ENCODE measurements around the gene COLQ. TPM values are rescaled to one million over a fixed set of nuclear protein-coding genes. Genes with fewer than 3 reads are reported as not detected.

COLQ gene
- total and polyA plus RNA-seq, 2 experiments from 2014 or later = 0.32 to 0.93 TPM

- Histone ChIP-seq H3K27me3 (replicated peaks; ENCODE audit: insufficient read depth) (no peaks in the 10 kb centered on the region), H3K27ac (peak overlapping the region; percentile 88), H3F3A (ENCODE audit: insufficient read depth) (peaks cover 30% of the 10 kb centered on the region), H3K9me2 (ENCODE audit: insufficient read depth) (no peaks in the 10 kb centered on the region), H3K4me3 (no peak overlapping the region), H4K20me1 (ENCODE audit: insufficient read depth) (no peaks in the 10 kb centered on the region), H3K9me3 (ENCODE audit: low read depth) (no peaks in the 10 kb centered on the region), H3K9ac (peak overlapping the region; percentile 29), H3K36me3 (ENCODE audit: low read depth) (peaks cover 52% of the 10 kb centered on the region), H3K79me2 (ENCODE audit: insufficient read depth) (peaks cover 15% of the 10 kb centered on the region), H3K4me1 (ENCODE audit: insufficient read depth) (peaks cover 23% of the 10 kb centered on the region), H2AFZ (no peak overlapping the region), H3K4me2 (ENCODE audit: unreplicated experiment) (peak overlapping the region; percentile 60)
- in situ Hi-C loops (cut with MboI) = no loop called here
- peak; percentile 91 for DNase-seq
- TF ChIP-seq EZH2 (IDR thresholded peaks at IDR 0.05; ENCODE audit: insufficient read depth, poor library complexity, severe bottlenecking) = no peak
- TF ChIP-seq EZH2phosphoT487 (IDR thresholded peaks at IDR 0.05; ENCODE audit: insufficient read depth, low read depth) = no peak
- 28 to 35% methylated on average over 4 of the region's 4 CpGs for WGBS, 2 experiments (ENCODE audit: low coverage in 1 of 2, low lambda C conversion rate in 2 of 2, missing lambda C conversion rate in 2 of 2)
These were observed 82.5 kb downstream of the COLQ start for GRCh38 chr3:15438983-15439382.

DNA sequence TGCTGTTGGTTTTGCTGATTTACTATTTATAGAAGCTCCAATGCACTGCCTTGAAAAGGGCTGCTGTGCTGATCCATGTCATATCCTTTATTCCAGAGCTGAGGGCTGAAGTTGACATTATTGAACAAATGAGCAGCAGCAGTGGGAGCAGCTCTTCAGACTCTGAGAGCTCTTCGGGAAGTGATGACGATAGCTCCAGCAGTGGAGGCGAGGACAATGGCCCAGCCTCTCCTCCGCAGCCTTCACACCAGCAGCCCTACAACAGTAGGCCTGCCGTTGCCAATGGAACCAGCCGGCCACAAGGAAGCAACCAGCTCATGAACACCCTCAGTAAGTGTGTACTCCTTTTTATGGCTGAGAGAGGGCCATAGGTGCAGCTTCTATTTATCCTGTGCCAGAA is 85.3 kb downstream of the COLQ start:
- Histone ChIP-seq H3F3A (ENCODE audit: insufficient read depth) (peaks cover 30% of the 10 kb centered on the region), H3K36me3 (ENCODE audit: low read depth) (peaks cover 55% of the 10 kb centered on the region), H3K9me3 (ENCODE audit: low read depth) (no peaks in the 10 kb centered on the region), H3K9ac (no peak overlapping the region), H3K4me2 (ENCODE audit: unreplicated experiment) (no peak overlapping the region), H3K27ac (no peak overlapping the region), H4K20me1 (ENCODE audit: insufficient read depth) (no peaks in the 10 kb centered on the region), H3K4me3 (no peak overlapping the region), H3K79me2 (ENCODE audit: insufficient read depth) (peaks cover 34% of the 10 kb centered on the region), H3K4me1 (ENCODE audit: insufficient read depth) (peaks cover 23% of the 10 kb centered on the region), H3K27me3 (replicated peaks; ENCODE audit: insufficient read depth) (no peaks in the 10 kb centered on the region), H2AFZ (no peak overlapping the region), H3K9me2 (ENCODE audit: insufficient read depth) (no peaks in the 10 kb centered on the region)
- TF ChIP-seq EZH2 (IDR thresholded peaks at IDR 0.05; ENCODE audit: insufficient read depth, poor library complexity, severe bottlenecking) = no peak
- no peak for TF ChIP-seq EZH2phosphoT487 (IDR thresholded peaks at IDR 0.05; ENCODE audit: insufficient read depth, low read depth)
- 97 to 98% methylated on average over 6 of the region's 6 CpGs for WGBS, 2 experiments (ENCODE audit: low coverage in 1 of 2, low lambda C conversion rate in 2 of 2, missing lambda C conversion rate in 2 of 2)
- DNase-seq = no peak
- in situ Hi-C loops (cut with MboI) = no loop called here

DNA sequence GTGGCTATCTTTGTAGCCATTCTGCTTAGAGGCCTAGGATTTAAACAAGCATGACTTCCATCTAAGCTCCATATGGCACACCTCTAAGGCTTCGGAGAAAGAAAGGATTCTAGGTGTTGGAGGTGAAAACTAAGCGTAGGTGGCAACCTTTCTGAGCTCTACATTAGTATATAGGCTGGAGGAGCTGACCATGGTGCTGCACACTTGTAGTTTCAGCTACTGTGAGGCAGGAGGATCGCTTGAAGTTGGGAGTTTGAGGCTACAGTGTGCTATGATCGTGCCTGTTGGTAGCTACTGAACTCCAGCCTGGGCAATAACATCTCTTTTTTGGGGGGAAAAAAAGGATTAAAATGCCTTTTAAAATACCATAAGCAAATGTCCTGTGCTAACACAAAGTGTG is 86.8 kb downstream of the COLQ start:
- no peak overlapping the region for H3K4me2 ChIP-seq (ENCODE audit: unreplicated experiment)
- TF ChIP-seq EZH2 (IDR thresholded peaks at IDR 0.05; ENCODE audit: insufficient read depth, poor library complexity, severe bottlenecking) (no peak), EZH2phosphoT487 (IDR thresholded peaks at IDR 0.05; ENCODE audit: insufficient read depth, low read depth) (no peak)

DNA sequence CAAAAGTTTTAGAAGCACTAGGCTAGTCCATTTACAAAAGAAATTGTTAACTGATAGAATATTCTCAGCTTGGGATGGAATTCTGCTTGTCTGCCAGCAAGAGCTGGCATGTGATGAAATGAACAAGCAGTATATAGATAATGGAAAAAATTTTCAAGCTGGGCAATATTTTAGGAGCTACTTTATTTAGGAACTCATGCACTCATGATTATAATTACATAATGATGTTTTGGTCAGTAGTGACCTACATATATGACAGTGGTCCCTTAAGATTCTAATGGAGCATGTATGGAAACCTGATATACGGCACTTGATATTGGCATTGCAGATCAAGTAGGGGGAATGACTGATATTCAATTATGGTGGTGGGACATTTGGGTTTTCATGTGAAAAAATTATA is 88.0 kb downstream of the COLQ start:
- H3K9me3 ChIP-seq (ENCODE audit: low read depth) = no peaks in the 10 kb centered on the region
- H3K27ac ChIP-seq = no peak overlapping the region
- H3K79me2 ChIP-seq (ENCODE audit: insufficient read depth) = peaks cover 60% of the 10 kb centered on the region
- H3K9me2 ChIP-seq (ENCODE audit: insufficient read depth) = no peaks in the 10 kb centered on the region
- H3K4me2 ChIP-seq (ENCODE audit: unreplicated experiment) = no peak overlapping the region
- H3F3A ChIP-seq (ENCODE audit: insufficient read depth) = peaks cover 21% of the 10 kb centered on the region
- no peak for DNase-seq
- no peak for TF ChIP-seq EZH2phosphoT487 (IDR thresholded peaks at IDR 0.05; ENCODE audit: insufficient read depth, low read depth)
- no peak for TF ChIP-seq EZH2 (IDR thresholded peaks at IDR 0.05; ENCODE audit: insufficient read depth, poor library complexity, severe bottlenecking)
- peaks cover 51% of the 10 kb centered on the region for H3K36me3 ChIP-seq (ENCODE audit: low read depth)
- in situ Hi-C loops (cut with MboI) = no loop called here
- no peaks in the 10 kb centered on the region for H3K27me3 ChIP-seq (replicated peaks; ENCODE audit: insufficient read depth)
- H2AFZ ChIP-seq = no peak overlapping the region
- H4K20me1 ChIP-seq (ENCODE audit: insufficient read depth) = no peaks in the 10 kb centered on the region
- no peak overlapping the region for H3K9ac ChIP-seq
- peaks cover 20% of the 10 kb centered on the region for H3K4me1 ChIP-seq (ENCODE audit: insufficient read depth)
- H3K4me3 ChIP-seq = no peak overlapping the region
- WGBS, 2 experiments (ENCODE audit: low coverage in 1 of 2, low lambda C conversion rate in 2 of 2, missing lambda C conversion rate in 2 of 2) = 95 to 97% methylated on average over 1 of the region's 1 CpG

More for the DNA sequence above, 86.8 kb downstream of the COLQ start:
- WGBS, 2 experiments (ENCODE audit: low coverage in 1 of 2, low lambda C conversion rate in 2 of 2, missing lambda C conversion rate in 2 of 2) = 94 to 97% methylated on average over 4 of the region's 4 CpGs
- H2AFZ ChIP-seq = no peak overlapping the region
- H3K9ac ChIP-seq = no peak overlapping the region
- H3K27me3 ChIP-seq (replicated peaks; ENCODE audit: insufficient read depth) = no peaks in the 10 kb centered on the region
- peaks cover 52% of the 10 kb centered on the region for H3K36me3 ChIP-seq (ENCODE audit: low read depth)
- H3K9me3 ChIP-seq (ENCODE audit: low read depth) = no peaks in the 10 kb centered on the region
- DNase-seq = peak; percentile 19
- peaks cover 23% of the 10 kb centered on the region for H3F3A ChIP-seq (ENCODE audit: insufficient read depth)
- H3K9me2 ChIP-seq (ENCODE audit: insufficient read depth) = no peaks in the 10 kb centered on the region
- in situ Hi-C loops (cut with MboI) = no loop called here
- no peak overlapping the region for H3K27ac ChIP-seq
- no peak overlapping the region for H3K4me3 ChIP-seq
- peaks cover 21% of the 10 kb centered on the region for H3K4me1 ChIP-seq (ENCODE audit: insufficient read depth)
- peaks cover 49% of the 10 kb centered on the region for H3K79me2 ChIP-seq (ENCODE audit: insufficient read depth)
- no peaks in the 10 kb centered on the region for H4K20me1 ChIP-seq (ENCODE audit: insufficient read depth)
